ENCODE measurements around the gene NPAS4.

NPAS4 gene

GRCh38 chr11:66409226-66409625 is 11.6 kb upstream of the NPAS4 start:
- no peak for TF ChIP-seq MAX (IDR thresholded peaks at IDR 0.05; ENCODE audit: low read depth, low read length)
- TF ChIP-seq POLR2A (IDR thresholded peaks at IDR 0.05; ENCODE audit: extremely low read depth, insufficient read length) = no peak
- no peak for TF ChIP-seq CTCF (IDR thresholded peaks at IDR 0.05; ENCODE audit: low read depth, low read length)
- TF ChIP-seq MYC (IDR thresholded peaks at IDR 0.05; ENCODE audit: low read depth, low read length) = no peak
- no peak overlapping the region for H3K4me3 ChIP-seq (ENCODE audit: low read depth, low read length)

GRCh38 chr11:66410191-66410590 is 10.6 kb upstream of the NPAS4 start:
- H3K4me3 ChIP-seq (ENCODE audit: low read depth, low read length) = no peak overlapping the region
- DNase-seq (ENCODE audit: low read depth) = no peak
- TF ChIP-seq MYC (IDR thresholded peaks at IDR 0.05; ENCODE audit: low read depth, low read length) (no peak), MAX (IDR thresholded peaks at IDR 0.05; ENCODE audit: low read depth, low read length) (no peak), CTCF (IDR thresholded peaks at IDR 0.05; ENCODE audit: low read depth, low read length) (no peak), POLR2A (IDR thresholded peaks at IDR 0.05; ENCODE audit: extremely low read depth, insufficient read length) (no peak)

More at GRCh38 chr11:66409226-66409625, 11.6 kb upstream of the NPAS4 start:
- DNase-seq (ENCODE audit: low read depth) = no peak

GRCh38 chr11:66411323-66411722 is 9.5 kb upstream of the NPAS4 start:
- DNase-seq (ENCODE audit: low read depth) = no peak
- no peak overlapping the region for H3K4me3 ChIP-seq (ENCODE audit: low read depth, low read length)
- TF ChIP-seq MAX (IDR thresholded peaks at IDR 0.05; ENCODE audit: low read depth, low read length) = no peak
- TF ChIP-seq CTCF (IDR thresholded peaks at IDR 0.05; ENCODE audit: low read depth, low read length) = no peak
- no peak for TF ChIP-seq MYC (IDR thresholded peaks at IDR 0.05; ENCODE audit: low read depth, low read length)
- no peak for TF ChIP-seq POLR2A (IDR thresholded peaks at IDR 0.05; ENCODE audit: extremely low read depth, insufficient read length)

GRCh38 chr11:66412110-66412509 is 8.7 kb upstream of the NPAS4 start:
- H3K4me3 ChIP-seq (ENCODE audit: low read depth, low read length) = no peak overlapping the region
- DNase-seq (ENCODE audit: low read depth) = no peak
- TF ChIP-seq MAX (IDR thresholded peaks at IDR 0.05; ENCODE audit: low read depth, low read length) = no peak
- no peak for TF ChIP-seq POLR2A (IDR thresholded peaks at IDR 0.05; ENCODE audit: extremely low read depth, insufficient read length)
- no peak for TF ChIP-seq MYC (IDR thresholded peaks at IDR 0.05; ENCODE audit: low read depth, low read length)
- TF ChIP-seq CTCF (IDR thresholded peaks at IDR 0.05; ENCODE audit: low read depth, low read length) = no peak

GRCh38 chr11:66413167-66413566 is 7.7 kb upstream of the NPAS4 start:
- TF ChIP-seq POLR2A (IDR thresholded peaks at IDR 0.05; ENCODE audit: extremely low read depth, insufficient read length) (no peak), MYC (IDR thresholded peaks at IDR 0.05; ENCODE audit: low read depth, low read length) (no peak), MAX (IDR thresholded peaks at IDR 0.05; ENCODE audit: low read depth, low read length) (no peak), CTCF (IDR thresholded peaks at IDR 0.05; ENCODE audit: low read depth, low read length) (no peak)
- no peak overlapping the region for H3K4me3 ChIP-seq (ENCODE audit: low read depth, low read length)
- DNase-seq (ENCODE audit: low read depth) = no peak
